Measurements from ENCODE around the gene MEF2A.

MEF2A gene

GRCh38 chr15:99703603-99704443 is 138.0 kb downstream of the MEF2A start:
- no peak overlapping the region for H3K4me3 ChIP-seq (replicated peaks in 1 of 2; ENCODE audit: low read depth in 2 of 2, low read length in 2 of 2)
- TF ChIP-seq CTCF (IDR thresholded peaks at IDR 0.05; ENCODE audit: low read depth, low read length), result peak; percentile 68
- DNase-seq (ENCODE audit: low read depth in 2 of 2), result peak; percentile 91 to 97

- DNase-seq (ENCODE audit: low read depth in 2 of 2), result peak; percentile 92 to 95
- peak; percentile 61 for TF ChIP-seq CTCF (IDR thresholded peaks at IDR 0.05; ENCODE audit: low read depth, low read length)
- H3K4me3 ChIP-seq (replicated peaks in 1 of 2; ENCODE audit: low read depth in 2 of 2, low read length in 2 of 2), result no peak overlapping the region
Observed at GRCh38 chr15:99704444-99704838, 138.7 kb downstream of the MEF2A start.

- TF ChIP-seq CTCF (IDR thresholded peaks at IDR 0.05; ENCODE audit: low read depth, low read length), result no peak
- H3K4me3 ChIP-seq (replicated peaks in 1 of 2; ENCODE audit: low read depth in 2 of 2, low read length in 2 of 2), result no peak overlapping the region
- DNase-seq (ENCODE audit: low read depth in 2 of 2), result no peak
Observed at GRCh38 chr15:99706557-99707303, 140.9 kb downstream of the MEF2A start.

GRCh38 chr15:99707473-99708270 is 141.9 kb downstream of the MEF2A start:
- TF ChIP-seq CTCF (IDR thresholded peaks at IDR 0.05; ENCODE audit: low read depth, low read length), result no peak
- no peak overlapping the region for H3K4me3 ChIP-seq (replicated peaks in 1 of 2; ENCODE audit: low read depth in 2 of 2, low read length in 2 of 2)
- DNase-seq (ENCODE audit: low read depth in 2 of 2), result peak; percentile 31 to 61

GRCh38 chr15:99708563-99708962 is 142.8 kb downstream of the MEF2A start:
- TF ChIP-seq CTCF (IDR thresholded peaks at IDR 0.05; ENCODE audit: low read depth, low read length), result no peak
- no peak overlapping the region for H3K4me3 ChIP-seq (replicated peaks in 1 of 2; ENCODE audit: low read depth in 2 of 2, low read length in 2 of 2)
- peak; percentile 93 to 96 for DNase-seq (ENCODE audit: low read depth in 2 of 2)

- TF ChIP-seq CTCF (IDR thresholded peaks at IDR 0.05; ENCODE audit: low read depth, low read length), result no peak
- no peak for DNase-seq (ENCODE audit: low read depth in 2 of 2)
Observed at GRCh38 chr15:99709243-99709986, 143.6 kb downstream of the MEF2A start.

More at GRCh38 chr15:99709243-99709986, 143.6 kb downstream of the MEF2A start:
- no peak overlapping the region for H3K4me3 ChIP-seq (replicated peaks in 1 of 2; ENCODE audit: low read depth in 2 of 2, low read length in 2 of 2)

All from cardiac fibroblast (primary cell).